Measurements from ENCODE around the gene TRANK1. TPM values are rescaled to one million over a fixed set of nuclear protein-coding genes. Genes with fewer than 3 reads are reported as not detected.

Gene TRANK1
- total and polyA plus RNA-seq, 2 experiments from 2014 or later, result 1.8 to 6.7 TPM

GRCh38 chr3:36972163-36972562, 27.3 kb upstream of the TRANK1 start:
- no peaks in the 10 kb centered on the region for H3K79me2 ChIP-seq (replicated peaks; ENCODE audit: insufficient read depth)
- H3K27ac ChIP-seq (ENCODE audit: low read depth), result no peak overlapping the region
- no peak for ATAC-seq
- no peak overlapping the region for H3K4me3 Mint-ChIP-seq
- DNase-seq (ENCODE audit: low spot score), result no peak
- H3K36me3 Mint-ChIP-seq (ENCODE audit: low read depth), result no peaks in the 10 kb centered on the region
- no peaks in the 10 kb centered on the region for H4K20me1 ChIP-seq (replicated peaks; ENCODE audit: insufficient read depth)
- peaks cover 7% of the 10 kb centered on the region for H3K4me1 ChIP-seq (ENCODE audit: insufficient read depth)
- no peaks in the 10 kb centered on the region for H3K9me2 ChIP-seq (ENCODE audit: insufficient read depth)
- no peak overlapping the region for H3K4me3 ChIP-seq
- no peak for TF ChIP-seq CREB1 (CRISPR knock-in tag; IDR thresholded peaks at IDR 0.05; ENCODE audit: low read depth)
- no peak for TF ChIP-seq EZH2phosphoT487 (IDR thresholded peaks at IDR 0.05; ENCODE audit: unreplicated experiment)
- no peaks in the 10 kb centered on the region for H3K36me3 ChIP-seq (ENCODE audit: insufficient read depth)
- H3K4me1 Mint-ChIP-seq, result peaks cover 17% of the 10 kb centered on the region
- no peak overlapping the region for H3K27ac Mint-ChIP-seq
- no peaks in the 10 kb centered on the region for H3F3A ChIP-seq (replicated peaks; ENCODE audit: low read depth)
- no peak overlapping the region for H3K4me2 ChIP-seq
- H3K9me3 Mint-ChIP-seq, result no peaks in the 10 kb centered on the region; the same call in 1 of the 3 replicates
- no peaks in the 10 kb centered on the region for H3K27me3 ChIP-seq (ENCODE audit: insufficient read depth)
- H2AFZ ChIP-seq, result no peak overlapping the region
- peaks cover 8% of the 10 kb centered on the region for H3K27me3 Mint-ChIP-seq (ENCODE audit: insufficient read depth, low read depth, poor library complexity)

GRCh38 chr3:36969540-36970432, 24.9 kb upstream of the TRANK1 start:
- ATAC-seq (peak; percentile 91), DNase-seq (ENCODE audit: low spot score) (peak; percentile 80)
- Mint-ChIP-seq H3K36me3 (ENCODE audit: low read depth) (no peaks in the 10 kb centered on the region), H3K27me3 (ENCODE audit: insufficient read depth, low read depth, poor library complexity) (peaks cover 10% of the 10 kb centered on the region), H3K4me3 (no peak overlapping the region), H3K27ac (peak overlapping the region; percentile 79; the same call in 1 of the 2 replicates), H3K4me1 (peaks cover 29% of the 10 kb centered on the region), H3K9me3 (no peaks in the 10 kb centered on the region)
- Histone ChIP-seq H2AFZ (peak overlapping the region; percentile 61; the same call in 1 of the 2 replicates), H3K36me3 (ENCODE audit: insufficient read depth) (no peaks in the 10 kb centered on the region), H3K27ac (ENCODE audit: low read depth) (0 out of 2 replicates have a peak overlapping the region, but pooled peaks have one; percentile 56), H4K20me1 (replicated peaks; ENCODE audit: insufficient read depth) (no peaks in the 10 kb centered on the region), H3K4me1 (ENCODE audit: insufficient read depth) (peaks cover 19% of the 10 kb centered on the region), H3K27me3 (ENCODE audit: insufficient read depth) (no peaks in the 10 kb centered on the region), H3K9me2 (ENCODE audit: insufficient read depth) (no peaks in the 10 kb centered on the region), H3F3A (replicated peaks; ENCODE audit: low read depth) (no peaks in the 10 kb centered on the region), H3K79me2 (replicated peaks; ENCODE audit: insufficient read depth) (no peaks in the 10 kb centered on the region), H3K4me3 (no peak overlapping the region), H3K4me2 (no peak overlapping the region)
- TF ChIP-seq EZH2 (IDR thresholded peaks at IDR 0.05; ENCODE audit: low read depth, unreplicated experiment) (no peak), ZNF331 (CRISPR knock-in tag; IDR thresholded peaks at IDR 0.05; ENCODE audit: low read depth) (no peak), ZNF114 (CRISPR knock-in tag; IDR thresholded peaks at IDR 0.05) (no peak)

GRCh38 chr3:36969085-36969484, 24.2 kb upstream of the TRANK1 start:
- Histone ChIP-seq H3K4me3 (no peak overlapping the region), H3K9me2 (ENCODE audit: insufficient read depth) (no peaks in the 10 kb centered on the region), H3K36me3 (ENCODE audit: insufficient read depth) (no peaks in the 10 kb centered on the region), H3K27me3 (ENCODE audit: insufficient read depth) (no peaks in the 10 kb centered on the region), H3K79me2 (replicated peaks; ENCODE audit: insufficient read depth) (no peaks in the 10 kb centered on the region), H3K27ac (ENCODE audit: low read depth) (0 out of 2 replicates have a peak overlapping the region, but pooled peaks have one; percentile 56), H4K20me1 (replicated peaks; ENCODE audit: insufficient read depth) (no peaks in the 10 kb centered on the region), H3K4me1 (ENCODE audit: insufficient read depth) (peaks cover 20% of the 10 kb centered on the region), H3F3A (replicated peaks; ENCODE audit: low read depth) (no peaks in the 10 kb centered on the region), H3K4me2 (no peak overlapping the region; the same call in 1 of the 2 replicates), H2AFZ (0 out of 2 replicates have a peak overlapping the region, but pooled peaks have one; percentile 23)
- DNase-seq (ENCODE audit: low spot score) (no peak), ATAC-seq (no peak)
- no peaks in the 10 kb centered on the region for H3K36me3 Mint-ChIP-seq (ENCODE audit: low read depth)
- H3K4me1 Mint-ChIP-seq, result peaks cover 31% of the 10 kb centered on the region
- no peak overlapping the region; the same call in 2 of the 3 replicates for H3K4me3 Mint-ChIP-seq
- peak overlapping the region; percentile 79; the same call in 1 of the 2 replicates for H3K27ac Mint-ChIP-seq
- H3K9me3 Mint-ChIP-seq, result no peaks in the 10 kb centered on the region
- peaks cover 8% of the 10 kb centered on the region for H3K27me3 Mint-ChIP-seq (ENCODE audit: insufficient read depth, low read depth, poor library complexity)
- TF ChIP-seq CREB1 (CRISPR knock-in tag; IDR thresholded peaks at IDR 0.05; ENCODE audit: low read depth), result no peak
- TF ChIP-seq NANOG (IDR thresholded peaks at IDR 0.05; ENCODE audit: borderline replicate concordance), result no peak
- no peak for TF ChIP-seq POLR2AphosphoS5 (IDR thresholded peaks at IDR 0.05; ENCODE audit: low read depth)
- TF ChIP-seq ETS1 (IDR thresholded peaks at IDR 0.05), result no peak
- no peak for TF ChIP-seq ZNF331 (CRISPR knock-in tag; IDR thresholded peaks at IDR 0.05; ENCODE audit: low read depth)
- TF ChIP-seq STAT1 (IDR thresholded peaks at IDR 0.05; ENCODE audit: unreplicated experiment), result no peak
- TF ChIP-seq EZH2 (IDR thresholded peaks at IDR 0.05; ENCODE audit: low read depth, unreplicated experiment), result no peak
- no peak for TF ChIP-seq JUNB (IDR thresholded peaks at IDR 0.05; ENCODE audit: unreplicated experiment)
- no peak for TF ChIP-seq EZH2phosphoT487 (IDR thresholded peaks at IDR 0.05; ENCODE audit: unreplicated experiment)
- no peak for TF ChIP-seq ZNF114 (CRISPR knock-in tag; IDR thresholded peaks at IDR 0.05)
- no peak for TF ChIP-seq CTCF (conservative IDR thresholded peaks at IDR 0.05; ENCODE audit: low read depth in 2 of 2)
